NCI-H2171 (cell line): ENCODE results near the gene B3GNT4.
A peak's percentile ranks its signal among the peaks of the same experiment; 100 is the strongest.
"Not testable (repeated sequence)": the region's sequence is repeated elsewhere in the genome, so short reads cannot be mapped to it uniquely, and the experiment has no call there.

Experiments
- DNase-seq: peaks from one replicate; lab custom pipeline; 2025; lab: John Stamatoyannopoulos, UW

B3GNT4 gene

GRCh38 chr12:122216445-122216844, 12.9 kb downstream of the B3GNT4 start:
- DNase-seq: no peak

- peak; percentile 99 for DNase-seq
Measured at GRCh38 chr12:122225683-122226365, 22.3 kb downstream of the B3GNT4 start, which contains the start of gene DIABLO. Gene DIABLO, minus strand, starts transcription at chr12:122226052. Its CDS starts 38 bp downstream, at chr12:122226014.

GRCh38 chr12:122226366-122227125, 23.0 kb downstream of the B3GNT4 start:
- no peak for DNase-seq

- no peak for DNase-seq
Measured at GRCh38 chr12:122227341-122227740, 23.8 kb downstream of the B3GNT4 start.

GRCh38 chr12:122228092-122228491, 24.6 kb downstream of the B3GNT4 start:
- DNase-seq: no peak

GRCh38 chr12:122230798-122231197, 27.3 kb downstream of the B3GNT4 start:
- DNase-seq: no peak

- DNase-seq: no peak
Measured at GRCh38 chr12:122232691-122233090, 29.2 kb downstream of the B3GNT4 start.

- DNase-seq: no peak
Measured at GRCh38 chr12:122235741-122236140, 32.2 kb downstream of the B3GNT4 start.

GRCh38 chr12:122238861-122239260, 35.4 kb downstream of the B3GNT4 start:
- no peak for DNase-seq

- no peak for DNase-seq
Measured at GRCh38 chr12:122243965-122244364, 40.5 kb downstream of the B3GNT4 start.

GRCh38 chr12:122244565-122245371, 41.3 kb downstream of the B3GNT4 start:
- DNase-seq: no peak

- no peak for DNase-seq
Measured at GRCh38 chr12:122245553-122245952, 42.0 kb downstream of the B3GNT4 start.

GRCh38 chr12:122250047-122250446, 46.5 kb downstream of the B3GNT4 start:
- DNase-seq: peak; percentile 36

- DNase-seq: no peak
Measured at GRCh38 chr12:122250536-122250935, 47.0 kb downstream of the B3GNT4 start.

- not testable (repeated sequence) for DNase-seq
Measured at GRCh38 chr12:122258462-122258861, 55.0 kb downstream of the B3GNT4 start.
